Muscle layer of duodenum (tissue), 2 donors: ENCODE data around the gene SMOC2.

Source experiments
- H3K27ac ChIP-seq: one replicate; pipeline ENCODE4 v1.7.0; 2013; ENCODE audit warnings: mild to moderate bottlenecking, low read length
- H3K27me3 ChIP-seq: one replicate; pipeline ENCODE4 v1.7.0; 2013; ENCODE audit warnings: low read depth, mild to moderate bottlenecking, control low read depth, low read length
- H3K36me3 ChIP-seq, 2 donors: one replicate each; pipeline ENCODE4 v1.7.0; 2013; ENCODE audit warnings: low read length in 2 of 2, control low read depth in 1 of 2, mild to moderate bottlenecking in 1 of 2; ENCODE audit not compliant: insufficient read depth in 2 of 2, control insufficient read depth in 1 of 2
- H3K4me1 ChIP-seq, 2 donors: one replicate each; pipeline ENCODE4 v1.7.0; 2013; ENCODE audit warnings: low read length in 2 of 2, mild to moderate bottlenecking in 2 of 2, control low read depth in 1 of 2, moderate library complexity in 1 of 2; ENCODE audit not compliant: insufficient read depth in 2 of 2, control insufficient read depth in 1 of 2
- H3K4me3 ChIP-seq, 2 donors: one replicate each; pipeline ENCODE4 v1.7.0; 2013; ENCODE audit warnings: low read length in 2 of 2, low read depth in 1 of 2, mild to moderate bottlenecking in 1 of 2
- H3K9me3 ChIP-seq, 2 donors: one replicate each; pipeline ENCODE4 v1.7.0; 2013; ENCODE audit warnings: low read length in 2 of 2, control low read depth in 1 of 2, mild to moderate bottlenecking in 1 of 2; ENCODE audit not compliant: control insufficient read depth in 1 of 2
- donor health status: healthy.

Gene SMOC2

DNA sequence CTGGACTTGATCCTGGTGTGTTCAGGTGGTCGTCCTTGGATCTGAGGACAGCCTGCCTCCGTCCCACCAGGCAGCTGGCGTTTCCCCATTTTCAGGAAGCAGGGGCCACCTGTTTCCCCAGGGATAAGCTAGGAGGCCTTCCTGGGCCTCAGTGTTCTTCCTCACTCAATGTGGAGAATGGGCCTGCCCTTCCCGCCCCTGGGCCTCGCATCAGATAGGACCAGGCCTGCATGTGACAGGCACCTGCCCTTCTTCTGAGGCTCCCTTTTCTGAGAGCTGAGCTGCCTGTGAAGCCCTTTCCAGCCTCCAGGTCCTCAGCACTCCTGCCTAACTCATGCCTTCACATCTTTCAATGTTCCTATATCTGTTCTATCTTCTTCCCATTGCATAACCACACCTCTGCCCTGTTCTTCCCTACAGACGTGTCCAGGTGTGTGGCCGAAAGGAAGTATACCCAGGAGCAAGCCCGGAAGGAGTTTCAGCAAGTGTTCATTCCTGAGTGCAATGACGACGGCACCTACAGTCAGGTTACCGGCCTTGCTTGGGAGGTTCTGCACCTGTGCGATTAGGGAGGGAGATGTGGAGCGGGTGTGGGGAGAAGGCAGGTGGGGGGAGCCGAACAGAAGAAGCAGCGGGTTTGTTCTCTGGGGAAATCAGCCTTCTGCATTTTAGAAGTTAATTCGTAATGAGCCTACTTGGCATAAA lies 85.1 kb downstream of the SMOC2 start:
- no peak overlapping the region for H3K4me3 ChIP-seq
- no peaks in the 10 kb centered on the region for H3K36me3 ChIP-seq
- peaks cover 0 to 26% of the 10 kb centered on the region in 2 donors for H3K4me1 ChIP-seq
- H3K27me3 ChIP-seq, result no peaks in the 10 kb centered on the region
- H3K9me3 ChIP-seq, result no peaks in the 10 kb centered on the region
- no peak overlapping the region for H3K27ac ChIP-seq

DNA sequence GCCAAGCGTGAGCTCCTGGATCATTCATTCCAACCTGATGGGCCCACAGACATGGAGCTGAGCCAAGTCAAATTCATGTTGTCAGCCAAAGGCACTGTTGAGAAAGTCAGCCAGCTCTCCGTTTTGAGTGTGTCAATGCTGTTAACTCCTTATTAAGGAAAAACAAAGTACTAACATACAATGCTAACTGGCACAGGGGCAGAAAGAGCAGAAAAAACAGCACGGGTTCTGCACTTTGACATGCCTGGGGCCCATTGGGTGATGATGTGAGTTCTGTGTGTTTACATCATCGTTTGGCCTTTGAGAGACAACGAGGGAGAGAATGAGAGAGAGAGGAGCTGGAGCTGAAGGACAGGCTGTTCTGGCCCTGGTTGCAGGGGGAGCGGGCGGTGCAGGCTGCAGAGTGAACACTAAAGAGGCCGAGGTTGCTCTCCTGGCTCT lies 85.9 kb downstream of the SMOC2 start:
- Histone ChIP-seq H3K27me3 (no peaks in the 10 kb centered on the region), H3K27ac (peak overlapping the region; percentile 40), H3K4me3 (no peak overlapping the region), H3K4me1 (peaks cover 0 to 26% of the 10 kb centered on the region in 2 donors), H3K36me3 (no peaks in the 10 kb centered on the region), H3K9me3 (no peaks in the 10 kb centered on the region)

DNA sequence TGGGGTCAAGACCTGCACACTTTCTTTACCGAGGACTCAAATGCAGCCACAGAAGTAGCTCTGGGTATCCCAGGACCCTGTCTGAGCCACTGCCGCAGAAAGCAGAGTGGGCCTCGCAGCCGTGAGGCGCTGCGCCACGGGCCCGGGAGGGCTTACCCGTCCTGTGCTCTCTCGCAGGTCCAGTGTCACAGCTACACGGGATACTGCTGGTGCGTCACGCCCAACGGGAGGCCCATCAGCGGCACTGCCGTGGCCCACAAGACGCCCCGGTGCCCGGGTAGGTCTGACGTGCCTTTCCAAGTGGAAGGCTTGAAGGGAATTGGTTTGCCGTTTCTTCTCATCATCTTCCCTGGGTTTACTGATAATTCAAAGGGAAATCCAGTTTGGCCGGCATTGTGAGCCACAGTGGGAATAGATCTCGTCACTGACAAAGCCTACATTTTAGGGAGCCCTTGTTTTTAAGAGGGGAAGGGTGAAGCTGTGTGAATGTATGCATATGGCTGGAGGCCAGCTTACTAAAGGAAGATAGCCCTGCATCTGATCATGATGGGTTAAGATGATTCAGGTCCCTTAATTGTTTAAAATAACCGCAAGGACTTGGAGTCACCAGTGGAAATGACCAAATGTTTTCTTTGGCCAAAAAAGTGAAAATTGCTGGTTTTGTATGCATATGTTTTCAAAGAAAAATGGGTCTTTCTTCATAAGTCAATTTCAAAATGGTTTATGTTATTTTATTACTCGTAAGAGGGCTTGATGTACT lies 86.6 kb downstream of the SMOC2 start:
- Histone ChIP-seq H3K9me3 (no peaks in the 10 kb centered on the region), H3K4me1 (peaks cover 0 to 27% of the 10 kb centered on the region in 2 donors)

DNA sequence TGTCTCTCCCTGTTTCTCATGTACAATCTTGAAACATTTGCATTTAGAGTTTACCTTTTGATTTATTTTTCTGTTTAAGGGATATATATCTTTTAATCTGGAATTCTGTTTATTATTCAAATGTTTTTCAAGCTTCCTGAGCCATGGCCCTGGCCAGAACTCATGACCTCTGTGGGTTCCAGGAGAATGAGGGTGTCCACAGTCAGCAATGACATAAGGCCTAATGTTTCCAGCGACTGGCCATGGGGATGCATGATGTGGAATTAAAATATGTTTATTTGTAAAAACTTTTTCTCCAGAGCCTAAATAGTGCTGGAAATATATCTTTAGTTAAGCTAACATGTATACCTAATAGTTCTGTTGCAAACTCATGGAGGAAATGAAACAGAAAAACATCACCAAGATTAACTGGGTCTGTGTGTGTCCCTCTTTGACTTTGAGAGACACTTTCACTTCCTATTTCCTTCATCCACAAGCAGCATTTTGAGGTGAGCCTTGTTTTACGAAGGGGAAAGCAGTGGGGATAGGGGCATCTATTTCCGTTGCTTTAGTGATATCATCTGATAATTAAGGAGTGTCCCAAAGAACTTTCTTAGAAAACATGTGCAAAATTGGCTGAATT lies 87.6 kb downstream of the SMOC2 start:
- Histone ChIP-seq H3K27me3 (no peaks in the 10 kb centered on the region), H3K9me3 (no peaks in the 10 kb centered on the region), H3K4me1 (peaks cover 0 to 37% of the 10 kb centered on the region in 2 donors), H3K4me3 (no peak overlapping the region), H3K36me3 (no peaks in the 10 kb centered on the region), H3K27ac (no peak overlapping the region)

More for the DNA sequence above, 86.6 kb downstream of the SMOC2 start:
- no peak overlapping the region for H3K4me3 ChIP-seq
- H3K27me3 ChIP-seq, result no peaks in the 10 kb centered on the region
- peak overlapping the region; percentile 40 for H3K27ac ChIP-seq
- no peaks in the 10 kb centered on the region for H3K36me3 ChIP-seq

DNA sequence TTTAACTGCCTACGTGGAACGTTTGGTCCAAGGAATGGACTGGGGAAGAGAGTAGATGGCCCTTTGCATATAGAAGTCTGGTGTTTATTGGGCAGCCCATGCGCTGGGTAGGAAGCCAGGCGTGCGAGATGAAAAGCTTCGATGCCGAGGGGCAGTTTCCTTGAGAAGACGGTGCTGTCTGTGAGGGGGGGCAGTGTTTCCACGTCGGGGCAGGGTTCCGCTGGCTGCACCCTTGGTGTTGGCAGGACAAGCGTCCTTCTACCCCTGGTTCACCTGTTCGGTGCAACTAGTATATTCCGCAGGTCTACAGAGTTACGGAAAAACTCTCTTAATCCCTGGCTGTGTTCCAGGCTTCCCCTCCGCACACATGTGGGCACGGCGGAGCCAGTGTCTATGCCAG lies 88.2 kb downstream of the SMOC2 start:
- Histone ChIP-seq H3K4me3 (no peak overlapping the region), H3K9me3 (no peaks in the 10 kb centered on the region), H3K36me3 (no peaks in the 10 kb centered on the region), H3K27me3 (no peaks in the 10 kb centered on the region), H3K27ac (no peak overlapping the region), H3K4me1 (peaks cover 0 to 38% of the 10 kb centered on the region in 2 donors)

DNA sequence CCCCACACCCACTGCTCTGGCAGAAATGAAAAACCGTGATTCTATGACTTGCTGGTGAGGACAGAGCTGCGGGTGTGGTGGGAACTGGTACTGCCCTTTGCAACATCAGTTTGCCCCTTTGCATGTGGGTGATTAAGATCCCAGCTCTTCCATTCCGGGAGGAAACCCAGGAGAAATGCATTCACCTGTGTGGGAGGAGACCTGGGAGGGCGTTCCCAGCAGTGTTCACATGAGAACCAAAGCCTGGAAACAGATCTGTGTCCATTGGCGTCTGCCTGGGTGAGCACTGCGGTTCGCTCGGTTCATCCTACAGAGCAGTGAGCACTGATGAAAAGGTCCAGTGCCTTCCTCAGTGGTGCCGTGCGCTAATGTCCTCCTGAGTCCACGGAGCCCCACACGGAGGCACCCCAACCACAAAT lies 89.7 kb downstream of the SMOC2 start:
- Histone ChIP-seq H3K4me3 (no peak overlapping the region), H3K4me1 (peaks cover 0 to 38% of the 10 kb centered on the region in 2 donors), H3K27me3 (no peaks in the 10 kb centered on the region), H3K36me3 (no peaks in the 10 kb centered on the region), H3K27ac (no peak overlapping the region), H3K9me3 (no peaks in the 10 kb centered on the region)

DNA sequence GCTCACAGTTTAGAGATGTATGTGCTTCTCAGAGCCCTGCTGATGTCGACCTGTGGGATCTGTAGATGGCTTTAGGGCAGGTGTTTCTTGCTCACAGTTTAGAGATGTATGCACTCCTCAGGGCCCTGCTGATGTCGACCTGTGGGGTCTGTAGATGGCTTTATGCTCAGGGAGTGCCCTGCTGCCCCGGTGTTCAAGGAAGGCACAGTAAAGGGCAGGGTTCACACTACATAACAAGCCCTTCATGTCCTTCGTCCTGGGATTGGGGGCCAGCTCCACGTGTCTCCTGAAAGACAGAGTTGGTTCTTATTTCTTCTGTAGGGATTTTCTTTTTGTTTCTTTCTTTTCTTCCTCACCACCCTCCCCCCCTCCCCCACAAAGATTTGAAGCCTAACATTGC lies 91.1 kb downstream of the SMOC2 start:
- H3K4me3 ChIP-seq, result no peak overlapping the region
- peaks cover 0 to 37% of the 10 kb centered on the region in 2 donors for H3K4me1 ChIP-seq
- H3K36me3 ChIP-seq, result no peaks in the 10 kb centered on the region
- no peaks in the 10 kb centered on the region for H3K27me3 ChIP-seq
- H3K27ac ChIP-seq, result no peak overlapping the region
- no peaks in the 10 kb centered on the region for H3K9me3 ChIP-seq

DNA sequence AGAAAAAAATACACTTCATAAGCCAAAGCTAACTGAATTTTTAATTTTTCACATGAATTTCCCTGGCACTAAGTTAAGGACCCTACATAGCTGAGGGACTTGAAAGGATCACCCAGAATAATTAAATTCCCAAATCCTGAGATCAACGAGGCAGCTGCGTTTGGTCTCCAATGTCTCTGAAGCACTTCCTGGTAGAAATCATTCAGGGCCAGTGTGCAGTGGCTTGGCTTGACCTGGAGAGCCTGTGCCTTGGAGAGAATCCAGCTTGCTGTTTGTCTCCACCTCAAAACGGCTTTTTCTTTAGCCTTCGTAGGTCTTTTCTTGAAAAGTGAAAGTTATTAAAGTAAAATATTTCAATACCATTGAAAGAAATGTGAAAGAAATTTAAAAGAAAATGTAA lies 92.4 kb downstream of the SMOC2 start:
- Histone ChIP-seq H3K27me3 (no peaks in the 10 kb centered on the region), H3K4me3 (no peak overlapping the region), H3K4me1 (peaks cover 0 to 28% of the 10 kb centered on the region in 2 donors), H3K27ac (no peak overlapping the region), H3K36me3 (no peaks in the 10 kb centered on the region), H3K9me3 (no peaks in the 10 kb centered on the region)

DNA sequence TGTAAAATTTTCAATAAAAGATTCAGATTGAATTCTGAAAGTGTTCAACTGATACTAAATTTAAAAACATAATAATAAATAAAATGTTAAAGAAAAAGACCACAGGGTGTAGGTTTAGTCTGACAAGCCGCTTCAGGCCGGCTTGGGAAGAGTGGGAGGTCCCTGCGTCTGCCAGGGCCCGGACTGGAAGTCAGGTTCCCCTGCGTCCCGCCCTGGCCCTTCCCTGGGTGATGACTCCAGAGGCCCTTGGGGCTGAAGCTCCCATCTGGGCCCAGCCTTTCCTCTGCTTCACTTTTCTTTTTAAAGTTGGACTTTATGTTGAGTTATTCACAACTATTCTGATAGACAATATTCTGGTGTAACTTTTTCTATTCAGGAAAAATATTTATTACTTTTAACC lies 93.3 kb downstream of the SMOC2 start:
- no peaks in the 10 kb centered on the region for H3K36me3 ChIP-seq
- H3K4me3 ChIP-seq, result no peak overlapping the region
- no peaks in the 10 kb centered on the region for H3K27me3 ChIP-seq
- H3K27ac ChIP-seq, result no peak overlapping the region
- H3K9me3 ChIP-seq, result no peaks in the 10 kb centered on the region
- H3K4me1 ChIP-seq, result peaks cover 0 to 19% of the 10 kb centered on the region in 2 donors

DNA sequence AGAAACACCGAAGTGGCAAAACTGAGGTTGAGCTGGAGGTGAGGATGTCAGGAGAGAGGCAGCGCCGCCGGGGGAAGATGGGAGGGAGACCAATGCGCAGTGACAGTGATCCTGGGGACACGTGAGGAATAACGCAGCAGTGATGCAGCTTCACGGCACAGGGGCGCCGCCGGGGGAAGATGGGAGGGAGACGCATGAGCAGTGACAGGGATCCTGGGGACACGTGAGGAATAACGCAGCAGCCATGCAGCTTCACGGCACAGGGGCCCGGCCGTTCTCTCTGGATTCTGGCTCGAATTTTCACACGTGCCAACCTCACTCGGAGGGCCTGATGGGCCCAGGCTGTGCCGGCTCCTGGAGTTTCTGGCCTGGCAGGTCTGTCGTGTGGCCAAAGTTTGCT lies 94.7 kb downstream of the SMOC2 start:
- H3K4me3 ChIP-seq, result no peak overlapping the region
- H3K9me3 ChIP-seq, result no peaks in the 10 kb centered on the region
- no peaks in the 10 kb centered on the region for H3K36me3 ChIP-seq
- H3K27me3 ChIP-seq, result no peaks in the 10 kb centered on the region
- H3K27ac ChIP-seq, result no peak overlapping the region
- H3K4me1 ChIP-seq, result peaks cover 0 to 21% of the 10 kb centered on the region in 2 donors

DNA sequence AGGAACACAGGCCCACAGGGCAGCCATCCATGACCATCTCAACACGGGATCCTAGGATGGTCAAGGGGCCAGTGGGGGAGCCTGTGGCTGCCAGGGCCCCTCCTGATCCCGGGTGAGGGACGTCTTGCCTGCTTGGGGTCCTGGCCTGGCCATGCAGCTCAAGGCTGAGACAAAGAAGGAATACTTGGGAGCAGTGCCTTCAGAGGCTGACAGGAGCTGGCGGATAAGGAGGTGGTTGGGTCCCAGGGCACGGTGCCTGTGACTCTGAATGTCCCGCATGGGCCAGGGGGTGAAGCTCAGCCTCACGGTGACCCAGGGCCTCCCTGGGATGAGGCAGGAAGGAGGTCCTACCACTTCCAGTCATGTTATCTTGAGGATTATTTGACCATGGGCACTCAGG lies 95.2 kb downstream of the SMOC2 start:
- no peaks in the 10 kb centered on the region for H3K36me3 ChIP-seq
- no peaks in the 10 kb centered on the region for H3K27me3 ChIP-seq
- H3K9me3 ChIP-seq, result no peaks in the 10 kb centered on the region
- H3K27ac ChIP-seq, result peak overlapping the region; percentile 39
- H3K4me1 ChIP-seq, result peaks cover 0 to 26% of the 10 kb centered on the region in 2 donors
- no peak overlapping the region for H3K4me3 ChIP-seq
